H1 (cell line): ENCODE measurements around the gene MOV10L1.

Source experiments
- CBX5 ChIP-seq: fragments of 300-800, 300-1000 bp; sonication (generic); IDR thresholded peaks from 2 replicates; pipeline ENCODE4 v1.7.1; 2016; ENCODE audit warnings: antibody characterized with exemption, low read length, low read depth
- CHD1 ChIP-seq: IDR thresholded peaks from 2 replicates; pipeline ENCODE4 v1.6.1; 2012; ENCODE audit warnings: low read depth, low read length, improper control_type of control experiment
- CHD2 ChIP-seq: IDR thresholded peaks from 2 replicates; pipeline ENCODE4 v1.6.1; 2012; ENCODE audit warnings: low read length, improper control_type of control experiment
- FOSL1 ChIP-seq: IDR thresholded peaks from 2 replicates; pipeline ENCODE4 v1.6.1; 2011; ENCODE audit warnings: mild to moderate bottlenecking, low read depth, low read length, moderate library complexity; ENCODE audit not compliant: insufficient read depth
- JUND ChIP-seq: IDR thresholded peaks from 2 replicates; pipeline ENCODE4 v1.6.1; 2011; ENCODE audit warnings: mild to moderate bottlenecking, improper control_type of control experiment, low read length
- POLR2A ChIP-seq, 2 experiments: IDR thresholded peaks; 1 replicate in 1 of 2; 2 replicates in 1 of 2; pipeline ENCODE4 v1.6.1; 2011; ENCODE audit warnings: low read depth in 2 of 2, low read length in 2 of 2, mild to moderate bottlenecking in 2 of 2; ENCODE audit errors: control extremely low read depth in 1 of 2
- POLR2AphosphoS5 ChIP-seq: IDR thresholded peaks from 2 replicates; pipeline ENCODE4 v1.6.1; 2011; ENCODE audit warnings: low read depth, low read length
- SP1 ChIP-seq: IDR thresholded peaks from 2 replicates; pipeline ENCODE4 v1.6.1; 2011; ENCODE audit warnings: low read depth, low read length
- SRF ChIP-seq: IDR thresholded peaks from 2 replicates; pipeline ENCODE4 v1.6.1; 2011; ENCODE audit warnings: mild to moderate bottlenecking, low read depth, low read length, moderate library complexity
- TF ChIP-seq, protein P1 (sequence below), 3 experiments: IDR thresholded peaks; 1 replicate in 2 of 3; 2 replicates in 1 of 3; pipeline versions ENCODE4 v1.5.1 to v1.6.1; 2011; ENCODE audit warnings: low read length in 3 of 3, mild to moderate bottlenecking in 3 of 3, inconsistent platforms in 2 of 3, low read depth in 1 of 3, moderate library complexity in 1 of 3; ENCODE audit not compliant: insufficient read depth in 1 of 3; ENCODE audit errors: control extremely low read depth in 1 of 3

- TF ChIP-seq POLR2A (IDR thresholded peaks at IDR 0.05; ENCODE audit: control extremely low read depth in 1 of 2, low read depth in 2 of 2, low read length in 2 of 2) (no peak), CBX5 (no peak), CHD2 (no peak), SP1 (no peak), SRF (no peak), FOSL1 (no peak), CHD1 (no peak), POLR2AphosphoS5 (no peak), JUND (no peak)
- TF ChIP-seq, protein P1, sequence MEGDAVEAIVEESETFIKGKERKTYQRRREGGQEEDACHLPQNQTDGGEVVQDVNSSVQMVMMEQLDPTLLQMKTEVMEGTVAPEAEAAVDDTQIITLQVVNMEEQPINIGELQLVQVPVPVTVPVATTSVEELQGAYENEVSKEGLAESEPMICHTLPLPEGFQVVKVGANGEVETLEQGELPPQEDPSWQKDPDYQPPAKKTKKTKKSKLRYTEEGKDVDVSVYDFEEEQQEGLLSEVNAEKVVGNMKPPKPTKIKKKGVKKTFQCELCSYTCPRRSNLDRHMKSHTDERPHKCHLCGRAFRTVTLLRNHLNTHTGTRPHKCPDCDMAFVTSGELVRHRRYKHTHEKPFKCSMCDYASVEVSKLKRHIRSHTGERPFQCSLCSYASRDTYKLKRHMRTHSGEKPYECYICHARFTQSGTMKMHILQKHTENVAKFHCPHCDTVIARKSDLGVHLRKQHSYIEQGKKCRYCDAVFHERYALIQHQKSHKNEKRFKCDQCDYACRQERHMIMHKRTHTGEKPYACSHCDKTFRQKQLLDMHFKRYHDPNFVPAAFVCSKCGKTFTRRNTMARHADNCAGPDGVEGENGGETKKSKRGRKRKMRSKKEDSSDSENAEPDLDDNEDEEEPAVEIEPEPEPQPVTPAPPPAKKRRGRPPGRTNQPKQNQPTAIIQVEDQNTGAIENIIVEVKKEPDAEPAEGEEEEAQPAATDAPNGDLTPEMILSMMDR (IDR thresholded peaks at IDR 0.05; ENCODE audit: control extremely low read depth in 1 of 3, insufficient read depth in 1 of 3, low read depth in 1 of 3, low read length in 3 of 3) = no peak
These were observed 80.9 kb downstream of the MOV10L1 start, which contains the start of gene PANX2 for GRCh38 chr22:50170453-50171318.
